Effector memory CD8-positive, alpha-beta T cell (primary cell): Measurements from ENCODE around the gene MAD2L2.
A peak's percentile ranks its signal among the peaks of the same experiment; 100 is the strongest.

ENCODE experiments used
- ATAC-seq: fragments of 150-1000 bp; cut with Tn5 transposase; replicated peaks from 2 replicates; pipeline ENCODE4 v1.10.0; 2021; ENCODE audit warnings: mild to moderate bottlenecking, moderate library complexity
- DNase-seq, 3 experiments: peaks; one replicate each; pipeline ENCODE4 v3.0.0; 2021
- H3K27ac Mint-ChIP-seq, 2 donors: one replicate each; pipeline ENCODE4 v1.8.0; 2022; ENCODE audit warnings: mild to moderate bottlenecking in 2 of 2, mixed read lengths in 2 of 2, moderate library complexity in 2 of 2
- H3K27me3 Mint-ChIP-seq, 2 donors: one replicate each; pipeline ENCODE4 v1.8.0; 2022; ENCODE audit warnings: mixed read lengths in 2 of 2
- H3K36me3 Mint-ChIP-seq: one replicate; pipeline ENCODE4 v1.8.0; 2022; ENCODE audit warnings: mild to moderate bottlenecking, moderate library complexity, mixed read lengths; ENCODE audit not compliant: insufficient read depth
- H3K4me1 Mint-ChIP-seq, 2 donors: one replicate each; pipeline ENCODE4 v1.8.0; 2022; ENCODE audit warnings: low read depth in 2 of 2, mixed read lengths in 2 of 2
- H3K4me3 Mint-ChIP-seq, 2 donors: one replicate each; pipeline ENCODE4 v1.8.0; 2022; ENCODE audit warnings: mild to moderate bottlenecking in 2 of 2, mixed read lengths in 2 of 2, moderate library complexity in 2 of 2
- H3K9me3 Mint-ChIP-seq, 2 donors: one replicate each; pipeline ENCODE4 v1.8.0; 2022; ENCODE audit warnings: mixed read lengths in 2 of 2

The MAD2L2 gene

GRCh38 chr1:11714831-11715575 lies 34.1 kb upstream of the MAD2L2 start:
- H3K9me3 Mint-ChIP-seq, result no peaks in the 10 kb centered on the region
- no peak for DNase-seq

GRCh38 chr1:11713095-11713494 lies 32.1 kb upstream of the MAD2L2 start:
- DNase-seq, result no peak
- Mint-ChIP-seq H3K27ac (no peak overlapping the region), H3K9me3 (no peaks in the 10 kb centered on the region), H3K27me3 (peaks cover 0 to 11% of the 10 kb centered on the region in 2 donors), H3K4me1 (peaks cover 5% of the 10 kb centered on the region in 2 donors), H3K4me3 (no peak overlapping the region), H3K36me3 (peaks cover 13% of the 10 kb centered on the region)
- no peak for ATAC-seq

More at GRCh38 chr1:11714831-11715575, 34.1 kb upstream of the MAD2L2 start:
- no peaks in the 10 kb centered on the region for H3K27me3 Mint-ChIP-seq
- H3K36me3 Mint-ChIP-seq, result peaks cover 26% of the 10 kb centered on the region
- peaks cover 11 to 13% of the 10 kb centered on the region in 2 donors for H3K4me1 Mint-ChIP-seq
- H3K4me3 Mint-ChIP-seq, result no peak overlapping the region
- no peak for ATAC-seq
- no peak overlapping the region for H3K27ac Mint-ChIP-seq

DNA sequence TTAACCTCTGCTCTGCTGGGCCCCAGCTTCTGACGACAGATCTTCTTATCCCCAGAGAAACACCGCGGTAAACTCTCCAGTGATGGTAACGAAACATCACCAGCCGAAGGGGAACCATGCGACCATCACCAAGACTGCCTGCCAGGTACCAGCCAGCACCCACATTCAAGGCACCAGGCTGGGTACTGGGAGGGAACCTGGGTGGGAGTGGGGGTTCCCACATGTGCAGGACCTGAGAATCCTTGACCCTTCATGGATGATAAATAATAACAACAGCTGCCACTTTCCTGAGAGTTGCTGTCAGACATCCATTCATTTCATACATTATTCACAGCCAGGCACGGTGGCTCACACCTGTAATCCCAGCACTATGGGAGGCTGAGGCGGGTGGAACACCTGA lies 31.3 kb upstream of the MAD2L2 start:
- no peaks in the 10 kb centered on the region for H3K9me3 Mint-ChIP-seq
- no peak overlapping the region for H3K27ac Mint-ChIP-seq
- DNase-seq (no peak), ATAC-seq (no peak)
- H3K27me3 Mint-ChIP-seq, result peaks cover 0 to 11% of the 10 kb centered on the region in 2 donors
- peaks cover 14% of the 10 kb centered on the region for H3K36me3 Mint-ChIP-seq
- peaks cover 5 to 7% of the 10 kb centered on the region in 2 donors for H3K4me1 Mint-ChIP-seq
- H3K4me3 Mint-ChIP-seq, result no peak overlapping the region

DNA sequence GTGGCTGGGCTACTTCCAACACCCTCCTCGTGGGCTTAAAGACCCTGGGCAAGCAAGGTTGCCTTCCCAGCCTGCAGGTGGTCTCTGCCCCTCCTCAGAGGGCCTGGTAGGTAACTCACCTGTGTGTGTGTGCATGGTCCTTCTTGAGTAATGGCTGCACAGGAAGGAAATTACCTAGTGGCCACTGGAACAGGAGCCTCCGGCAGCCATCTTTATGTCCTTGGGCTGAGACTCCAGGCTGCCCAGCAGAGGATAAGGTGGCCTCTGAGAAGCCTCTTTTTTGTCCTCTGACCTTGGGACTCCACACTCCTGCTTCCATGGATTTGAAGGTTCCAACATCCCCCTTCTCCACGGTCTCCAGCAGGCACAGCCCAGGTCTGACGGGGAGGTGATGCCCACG lies 30.5 kb upstream of the MAD2L2 start:
- Mint-ChIP-seq H3K9me3 (no peaks in the 10 kb centered on the region), H3K4me1 (peaks cover 5 to 7% of the 10 kb centered on the region in 2 donors), H3K27me3 (peaks cover 0 to 11% of the 10 kb centered on the region in 2 donors), H3K4me3 (no peak overlapping the region), H3K36me3 (peaks cover 13% of the 10 kb centered on the region), H3K27ac (no peak overlapping the region)
- no peak for ATAC-seq
- no peak for DNase-seq

DNA sequence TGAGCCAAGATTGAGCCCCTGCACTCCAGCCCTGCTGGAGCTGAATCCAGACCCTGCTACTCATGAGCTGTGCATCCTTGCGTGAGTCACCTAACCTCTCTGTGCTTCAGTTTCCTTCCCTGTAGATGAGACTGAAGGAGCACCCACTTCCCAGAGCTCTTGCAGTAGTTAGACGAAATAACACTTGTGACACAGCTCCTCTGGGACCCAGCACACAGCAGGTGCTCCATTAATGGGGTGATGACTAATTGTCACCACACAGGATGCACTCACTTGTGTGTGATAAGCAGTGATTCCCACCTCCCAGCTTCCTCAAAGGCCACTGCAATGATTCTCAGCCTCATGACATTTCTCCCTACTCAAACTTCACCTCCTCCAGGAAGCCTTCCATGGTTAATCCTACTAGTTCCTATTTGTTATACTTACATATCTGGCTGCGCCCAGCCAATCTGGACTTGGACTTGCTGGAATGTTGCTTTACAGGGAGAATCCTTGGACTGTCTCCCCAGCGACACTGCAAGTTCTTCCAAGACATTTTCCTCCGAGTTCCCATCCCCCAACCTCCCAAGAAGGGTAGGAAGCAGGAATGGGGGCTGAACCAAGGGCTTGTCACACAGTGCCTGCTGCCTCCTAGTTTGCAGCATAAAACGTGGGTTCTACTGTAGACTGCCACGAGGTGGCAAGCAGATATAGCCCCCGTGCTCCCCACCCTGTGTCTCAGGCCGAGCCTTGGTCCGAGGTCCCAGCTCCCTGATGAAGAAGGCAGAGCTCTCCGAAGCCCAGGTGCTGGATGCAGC lies 27.8 kb upstream of the MAD2L2 start:
- Mint-ChIP-seq H3K9me3 (no peaks in the 10 kb centered on the region), H3K4me3 (no peak overlapping the region), H3K36me3 (peaks cover 13% of the 10 kb centered on the region), H3K4me1 (peaks cover 5 to 7% of the 10 kb centered on the region in 2 donors), H3K27me3 (peaks cover 0 to 28% of the 10 kb centered on the region in 2 donors), H3K27ac (peak overlapping the region; percentile 58 to 64)
- ATAC-seq, result no peak
- no peak for DNase-seq

- Mint-ChIP-seq H3K4me3 (no peak overlapping the region), H3K27ac (peak overlapping the region in 1 of 2 donors; percentile 57), H3K4me1 (peaks cover 5 to 7% of the 10 kb centered on the region in 2 donors), H3K36me3 (peaks cover 8% of the 10 kb centered on the region), H3K9me3 (no peaks in the 10 kb centered on the region), H3K27me3 (peaks cover 5 to 36% of the 10 kb centered on the region in 2 donors)
- DNase-seq (no peak), ATAC-seq (no peak)
These were observed 26.8 kb upstream of the MAD2L2 start for GRCh38 chr1:11707621-11708276.

GRCh38 chr1:11706292-11706691 lies 25.3 kb upstream of the MAD2L2 start:
- no peaks in the 10 kb centered on the region for H3K9me3 Mint-ChIP-seq
- peaks cover 5 to 7% of the 10 kb centered on the region in 2 donors for H3K4me1 Mint-ChIP-seq
- H3K27me3 Mint-ChIP-seq, result peaks cover 5 to 36% of the 10 kb centered on the region in 2 donors

GRCh38 chr1:11705596-11705995 lies 24.6 kb upstream of the MAD2L2 start:
- no peak for ATAC-seq
- Mint-ChIP-seq H3K4me3 (no peak overlapping the region), H3K9me3 (no peaks in the 10 kb centered on the region), H3K27me3 (peaks cover 5 to 36% of the 10 kb centered on the region in 2 donors), H3K4me1 (peaks cover 5 to 7% of the 10 kb centered on the region in 2 donors), H3K27ac (no peak overlapping the region), H3K36me3 (peaks cover 3% of the 10 kb centered on the region)
- no peak for DNase-seq

More at GRCh38 chr1:11706292-11706691, 25.3 kb upstream of the MAD2L2 start:
- DNase-seq, result no peak
- Mint-ChIP-seq H3K36me3 (peaks cover 3% of the 10 kb centered on the region), H3K4me3 (no peak overlapping the region), H3K27ac (no peak overlapping the region)
- ATAC-seq, result no peak

DNA sequence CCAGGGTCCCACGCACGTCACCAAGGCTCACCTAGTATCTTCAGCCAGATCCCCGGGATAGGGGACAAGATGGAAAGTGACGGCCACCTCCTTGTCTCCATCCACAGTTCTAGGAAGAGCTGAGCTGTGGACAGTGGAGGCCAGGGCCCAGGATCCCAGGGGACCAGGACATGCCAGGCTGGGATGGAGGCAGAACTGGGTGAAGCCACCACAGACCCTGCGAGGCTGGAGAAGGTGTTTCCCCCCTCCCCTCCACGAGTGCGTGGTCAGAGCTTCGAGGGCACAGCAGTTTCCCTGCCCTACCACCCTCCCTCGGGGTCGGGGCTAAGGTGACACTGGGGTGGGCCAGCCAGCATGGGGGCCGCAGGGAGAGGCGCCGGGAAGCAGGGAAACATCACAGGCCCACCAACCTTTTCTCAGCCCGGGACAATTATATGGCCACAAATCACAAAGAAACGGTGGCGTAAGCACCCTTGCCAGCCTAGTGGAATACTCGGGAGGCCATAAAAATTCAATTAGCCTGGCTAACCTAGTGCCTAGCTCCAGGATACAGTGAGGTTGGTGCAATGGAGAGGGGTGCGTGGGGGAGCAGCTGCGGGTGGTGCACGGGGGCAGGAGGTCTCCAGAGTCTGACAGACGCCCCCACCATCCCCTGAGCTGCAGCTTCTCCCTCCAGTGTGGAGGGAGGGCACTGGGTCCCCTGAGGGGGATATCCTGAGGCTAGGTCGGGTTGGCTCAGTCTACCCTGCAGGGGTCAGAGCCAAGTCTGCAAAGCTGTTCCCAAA lies 23.9 kb upstream of the MAD2L2 start:
- ATAC-seq (no peak), DNase-seq (no peak)
- Mint-ChIP-seq H3K9me3 (no peaks in the 10 kb centered on the region), H3K27ac (no peak overlapping the region), H3K27me3 (peaks cover 5 to 36% of the 10 kb centered on the region in 2 donors), H3K36me3 (peaks cover 3% of the 10 kb centered on the region), H3K4me1 (peaks cover 5 to 7% of the 10 kb centered on the region in 2 donors), H3K4me3 (no peak overlapping the region)

GRCh38 chr1:11704194-11704529 lies 23.2 kb upstream of the MAD2L2 start:
- ATAC-seq (no peak), DNase-seq (no peak)
- no peaks in the 10 kb centered on the region for H3K9me3 Mint-ChIP-seq
- H3K4me1 Mint-ChIP-seq, result peaks cover 5 to 7% of the 10 kb centered on the region in 2 donors
- H3K27me3 Mint-ChIP-seq, result peaks cover 5 to 32% of the 10 kb centered on the region in 2 donors
- H3K27ac Mint-ChIP-seq, result no peak overlapping the region
- peaks cover 3% of the 10 kb centered on the region for H3K36me3 Mint-ChIP-seq
- H3K4me3 Mint-ChIP-seq, result no peak overlapping the region

- peaks cover 3% of the 10 kb centered on the region for H3K36me3 Mint-ChIP-seq
- H3K9me3 Mint-ChIP-seq, result no peaks in the 10 kb centered on the region
- no peak for DNase-seq
- no peak overlapping the region for H3K4me3 Mint-ChIP-seq
- H3K27ac Mint-ChIP-seq, result no peak overlapping the region
- H3K27me3 Mint-ChIP-seq, result peaks cover 5 to 26% of the 10 kb centered on the region in 2 donors
- peaks cover 1 to 3% of the 10 kb centered on the region in 2 donors for H3K4me1 Mint-ChIP-seq
- no peak for ATAC-seq
These were observed 22.6 kb upstream of the MAD2L2 start for GRCh38 chr1:11703357-11704193.
